Naive B cell (primary cell): ENCODE measurements around the gene ANKRD33B. TPM values are rescaled to one million over a fixed set of nuclear protein-coding genes. Genes with fewer than 3 reads are reported as not detected.

Experiments used
- ATAC-seq, 2 donors: fragments of 150-1000 bp; cut with Tn5 transposase; 2 replicates each; pipeline ENCODE4 v1.10.0; 2021; ENCODE audit warnings: low read depth in 2 of 2, mild to moderate bottlenecking in 2 of 2, moderate library complexity in 2 of 2
- DNase-seq: peaks from one replicate; pipeline ENCODE4 v3.0.0; 2022
- H3K27ac Mint-ChIP-seq, 6 donors: one replicate each; pipeline ENCODE4 v1.8.0; 2020 to 2022; ENCODE audit warnings: mild to moderate bottlenecking in 6 of 6, mixed read lengths in 6 of 6, moderate library complexity in 5 of 6, inconsistent platforms in 2 of 6
- H3K27me3 Mint-ChIP-seq, 3 donors: one replicate each; pipeline ENCODE4 v1.8.0; 2021 to 2022; ENCODE audit warnings: mixed read lengths in 3 of 3, mild to moderate bottlenecking in 1 of 3
- H3K36me3 Mint-ChIP-seq, 2 donors: one replicate each; pipeline ENCODE4 v1.8.0; 2020 to 2022; ENCODE audit warnings: mixed read lengths in 2 of 2, inconsistent platforms in 1 of 2, mild to moderate bottlenecking in 1 of 2
- H3K4me1 Mint-ChIP-seq, 3 donors: one replicate each; pipeline ENCODE4 v1.8.0; 2020 to 2022; ENCODE audit warnings: mixed read lengths in 3 of 3, inconsistent platforms in 1 of 3, mild to moderate bottlenecking in 1 of 3, moderate library complexity in 1 of 3
- H3K4me3 Mint-ChIP-seq, 8 donors: one replicate each; pipeline ENCODE4 v1.8.0; 2020 to 2022; ENCODE audit warnings: mild to moderate bottlenecking in 8 of 8, mixed read lengths in 8 of 8, moderate library complexity in 8 of 8, inconsistent platforms in 2 of 8
- H3K9me3 Mint-ChIP-seq, 7 donors: one replicate each; pipeline ENCODE4 v1.8.0; 2020 to 2022; ENCODE audit warnings: mixed read lengths in 7 of 7, mild to moderate bottlenecking in 5 of 7, inconsistent platforms in 2 of 7, moderate library complexity in 1 of 7
- polyA plus RNA-seq, 6 donors: library from polyadenylated mRNA; unstranded; fragments of 300-500 nt; fragmentation: Illumina TruSeq; gene quantifications; one replicate each; pipeline ENCODE4 v1.2.3, GENCODE V29; 2021; ENCODE audit warnings: low read depth in 6 of 6

Gene ANKRD33B
- polyA plus RNA-seq, 6 donors from 2014 or later = 1.3 to 2.7 (median 1.9) TPM

DNA sequence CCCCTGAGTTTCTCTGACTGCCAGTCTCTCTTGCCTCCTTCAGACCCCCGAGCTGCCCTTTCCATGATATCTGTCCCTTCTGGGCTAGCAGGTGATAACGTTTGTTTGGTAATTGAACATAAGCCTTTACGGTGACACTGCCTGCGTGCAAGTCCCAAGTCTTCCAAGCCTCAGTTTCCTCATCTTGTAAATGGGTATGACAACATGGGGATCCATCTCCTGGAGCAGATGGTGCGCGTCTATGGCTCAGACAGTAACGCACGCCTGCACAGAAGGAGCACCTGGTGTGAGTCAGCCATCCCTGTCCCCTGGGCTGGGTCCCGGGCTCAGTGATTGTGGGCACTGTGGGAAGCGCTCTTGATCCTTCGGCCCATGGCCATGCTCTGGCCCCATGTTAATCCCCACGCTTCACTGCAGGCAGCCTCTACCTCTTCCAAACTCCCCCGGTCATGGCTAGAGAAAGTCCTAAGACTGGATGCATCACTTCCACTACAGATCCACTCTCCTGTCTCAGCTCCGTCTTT, 111.4 kb downstream of the ANKRD33B start:
- peaks cover 14 to 17% of the 10 kb centered on the region in 2 donors for H3K36me3 Mint-ChIP-seq
- no peaks in the 10 kb centered on the region for H3K4me1 Mint-ChIP-seq
- peak overlapping the region in 1 of 8 donors; percentile 41 for H3K4me3 Mint-ChIP-seq
- H3K27ac Mint-ChIP-seq = peak overlapping the region in 1 of 6 donors; percentile 21
- ATAC-seq = no peak
- peaks cover 0 to 3% (median 0%) of the 10 kb centered on the region in 3 donors for H3K27me3 Mint-ChIP-seq
- peaks cover 0 to 11% (median 2%) of the 10 kb centered on the region in 7 donors for H3K9me3 Mint-ChIP-seq
- DNase-seq = no peak

DNA sequence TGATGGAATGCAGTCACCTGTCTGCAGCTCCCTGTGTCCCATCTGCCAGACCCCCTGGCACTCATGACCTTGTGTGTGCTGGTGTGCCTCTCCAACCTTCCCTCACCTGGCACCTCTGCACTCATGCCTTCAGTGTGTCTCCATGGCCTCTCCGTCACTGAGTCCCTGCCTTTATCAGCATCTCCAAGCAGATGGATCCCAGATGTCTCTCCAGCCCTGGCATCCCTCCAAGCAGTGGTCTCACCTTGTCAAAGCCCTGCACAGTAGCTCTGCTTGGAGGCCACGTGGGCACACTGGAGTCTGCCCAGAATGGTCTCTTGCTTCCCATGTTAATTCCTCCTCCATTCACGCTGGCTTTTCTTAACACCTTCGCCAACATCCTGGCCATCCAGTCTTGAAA, 112.4 kb downstream of the ANKRD33B start:
- H3K4me1 Mint-ChIP-seq = peaks cover 0 to 2% (median 0%) of the 10 kb centered on the region in 3 donors
- DNase-seq = no peak
- peak overlapping the region in 2 of 6 donors; percentile 66 to 84 for H3K27ac Mint-ChIP-seq
- peaks cover 21 to 25% of the 10 kb centered on the region in 2 donors for H3K36me3 Mint-ChIP-seq
- peaks cover 0 to 11% (median 2%) of the 10 kb centered on the region in 7 donors for H3K9me3 Mint-ChIP-seq
- no peak overlapping the region for H3K4me3 Mint-ChIP-seq
- ATAC-seq = no peak
- peaks cover 0 to 3% (median 0%) of the 10 kb centered on the region in 3 donors for H3K27me3 Mint-ChIP-seq

DNA sequence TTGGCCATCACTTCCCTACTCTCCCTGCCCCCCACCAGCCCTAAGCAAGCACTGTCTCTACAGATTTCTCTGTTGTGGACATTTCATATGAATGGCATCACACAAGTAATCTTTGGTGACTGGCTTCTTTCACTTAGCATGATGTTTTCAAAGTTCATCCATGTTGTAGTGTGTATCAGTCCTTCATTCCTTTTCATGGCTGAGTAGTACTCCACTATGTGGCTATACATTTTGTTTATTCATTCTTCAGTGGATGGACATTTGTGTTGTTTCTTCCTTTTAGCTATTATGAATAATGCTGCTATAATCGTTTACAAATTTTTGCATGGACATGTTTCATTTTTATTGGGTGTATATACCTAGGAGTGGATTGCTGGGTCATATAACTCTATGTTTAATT, 113.1 kb downstream of the ANKRD33B start:
- Mint-ChIP-seq H3K4me3 (no peak overlapping the region), H3K4me1 (peaks cover 0 to 2% (median 0%) of the 10 kb centered on the region in 3 donors), H3K27ac (no peak overlapping the region), H3K27me3 (peaks cover 0 to 3% (median 0%) of the 10 kb centered on the region in 3 donors), H3K9me3 (peaks cover 0 to 11% (median 2%) of the 10 kb centered on the region in 7 donors), H3K36me3 (peaks cover 21 to 25% of the 10 kb centered on the region in 2 donors)
- no peak for DNase-seq
- no peak for ATAC-seq

DNA sequence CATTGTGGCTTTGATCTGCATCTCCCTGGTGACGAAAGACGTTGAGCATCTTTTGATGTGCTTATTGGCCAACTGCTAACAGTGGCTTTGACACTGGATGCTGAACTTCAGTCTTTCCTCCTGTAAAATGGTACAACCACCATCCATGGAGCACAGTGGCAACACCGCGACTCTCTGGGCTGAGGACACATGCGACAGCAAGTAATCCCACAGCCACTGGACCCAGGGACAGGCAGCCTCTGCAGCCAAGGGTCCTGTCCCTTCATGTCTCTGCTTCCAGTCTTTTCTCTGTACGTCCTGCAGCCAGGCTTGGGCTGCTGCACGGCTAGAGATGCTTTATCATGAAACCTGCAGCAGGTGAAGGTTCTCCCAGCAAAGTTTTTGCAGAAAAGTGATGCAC, 113.7 kb downstream of the ANKRD33B start:
- no peak for DNase-seq
- Mint-ChIP-seq H3K9me3 (peaks cover 0 to 11% (median 2%) of the 10 kb centered on the region in 7 donors), H3K27ac (no peak overlapping the region), H3K4me1 (peaks cover 0 to 4% (median 2%) of the 10 kb centered on the region in 3 donors), H3K36me3 (peaks cover 25 to 26% of the 10 kb centered on the region in 2 donors), H3K4me3 (no peak overlapping the region), H3K27me3 (peaks cover 0 to 3% (median 0%) of the 10 kb centered on the region in 3 donors)
- no peak for ATAC-seq

DNA sequence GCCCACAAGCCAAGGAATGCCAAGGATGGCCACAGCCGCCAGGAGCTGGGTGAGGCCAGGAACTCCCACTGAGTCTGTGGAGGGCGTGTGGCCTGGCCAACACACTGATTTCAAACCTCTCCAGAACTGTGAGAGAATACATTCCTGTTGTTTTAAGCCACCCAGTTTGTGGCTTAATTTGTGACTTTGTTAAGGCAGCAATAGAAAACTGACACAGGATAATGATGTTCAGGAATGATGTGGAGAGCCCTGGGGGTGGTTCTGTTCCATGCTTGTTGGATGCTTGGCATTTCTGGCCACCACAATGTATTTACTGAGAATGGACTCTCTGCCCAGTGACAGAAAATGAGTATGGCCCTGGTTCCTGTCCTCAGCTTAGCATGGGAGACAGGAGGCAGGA, 114.4 kb downstream of the ANKRD33B start:
- no peak overlapping the region for H3K4me3 Mint-ChIP-seq
- H3K9me3 Mint-ChIP-seq = peaks cover 0 to 11% (median 2%) of the 10 kb centered on the region in 7 donors
- no peak for DNase-seq
- H3K27me3 Mint-ChIP-seq = peaks cover 0 to 3% (median 0%) of the 10 kb centered on the region in 3 donors
- no peak for ATAC-seq
- peaks cover 26 to 29% of the 10 kb centered on the region in 2 donors for H3K36me3 Mint-ChIP-seq
- peaks cover 0 to 4% (median 2%) of the 10 kb centered on the region in 3 donors for H3K4me1 Mint-ChIP-seq
- no peak overlapping the region for H3K27ac Mint-ChIP-seq

DNA sequence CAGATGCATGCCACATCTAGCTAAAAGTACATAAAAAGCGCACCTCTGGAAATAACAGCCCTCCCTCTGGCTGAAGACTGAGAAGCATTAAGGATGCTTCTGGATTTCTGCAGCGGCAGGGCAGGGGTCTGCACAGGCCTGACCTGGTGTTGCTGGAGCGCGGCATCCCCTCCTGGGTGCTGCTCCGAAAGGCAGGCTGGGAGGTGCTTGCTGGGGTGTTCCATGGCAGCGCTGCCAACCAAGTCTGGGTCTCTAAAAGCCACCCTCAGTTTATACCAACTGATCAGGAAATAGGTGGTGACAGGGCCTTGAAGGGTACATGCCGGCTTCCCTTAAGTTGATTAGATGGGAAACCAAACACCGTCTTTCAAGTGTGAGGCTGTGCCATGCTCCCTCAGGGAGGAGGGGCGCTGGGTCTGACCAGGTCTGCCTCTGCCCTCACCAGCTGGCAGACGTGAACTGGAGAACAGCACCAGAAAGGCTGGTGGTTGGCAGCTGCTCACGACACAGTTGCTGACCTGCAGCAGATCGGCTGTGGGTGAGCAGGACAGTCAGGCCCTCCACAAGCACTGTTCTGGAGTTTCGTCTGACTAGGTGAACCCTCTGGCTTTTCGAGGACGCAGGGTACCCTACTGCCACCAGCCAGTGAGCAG, 115.6 kb downstream of the ANKRD33B start:
- no peak for DNase-seq
- Mint-ChIP-seq H3K9me3 (peaks cover 0 to 11% (median 2%) of the 10 kb centered on the region in 7 donors), H3K36me3 (peaks cover 29% of the 10 kb centered on the region in 2 donors), H3K27me3 (no peaks in the 10 kb centered on the region), H3K4me1 (peaks cover 0 to 4% (median 2%) of the 10 kb centered on the region in 3 donors), H3K4me3 (no peak overlapping the region), H3K27ac (no peak overlapping the region)
- no peak for ATAC-seq

DNA sequence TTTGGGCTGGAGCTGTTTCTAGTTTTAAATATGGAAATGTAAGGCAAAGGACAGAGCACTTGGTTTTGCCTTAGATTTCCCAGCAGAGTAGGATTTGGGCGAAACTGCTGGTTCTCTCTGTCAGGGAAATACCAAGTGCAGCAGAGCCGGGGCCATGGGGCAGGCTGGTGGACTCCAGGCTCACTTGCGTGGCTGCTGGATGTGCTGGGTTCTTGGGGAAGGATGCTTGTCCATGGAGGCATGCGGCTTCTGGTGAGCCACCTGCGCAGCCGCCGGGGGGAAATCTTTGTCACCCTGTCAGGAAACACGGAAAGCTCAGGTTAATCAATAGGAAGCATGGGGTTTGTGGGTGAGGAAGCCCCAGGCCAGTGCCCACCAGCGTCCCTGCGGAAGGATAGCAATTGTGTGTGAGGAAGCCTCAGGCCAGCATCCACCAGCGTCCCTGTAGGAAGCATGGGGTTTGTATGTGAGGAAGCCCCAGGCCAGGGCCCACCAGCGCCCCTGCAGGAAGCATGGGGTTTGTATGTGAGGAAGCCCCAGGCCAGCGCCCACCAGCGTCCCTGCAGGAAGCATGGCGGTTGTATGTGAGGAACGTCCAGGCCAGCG, 117.1 kb downstream of the ANKRD33B start:
- H3K27me3 Mint-ChIP-seq = no peaks in the 10 kb centered on the region
- H3K36me3 Mint-ChIP-seq = peaks cover 30% of the 10 kb centered on the region in 2 donors
- no peak overlapping the region for H3K4me3 Mint-ChIP-seq
- H3K4me1 Mint-ChIP-seq = peaks cover 0 to 4% (median 2%) of the 10 kb centered on the region in 3 donors
- no peak for ATAC-seq
- DNase-seq = no peak
- peaks cover 0 to 11% (median 2%) of the 10 kb centered on the region in 7 donors for H3K9me3 Mint-ChIP-seq
- peak overlapping the region in 1 of 6 donors; percentile 69 for H3K27ac Mint-ChIP-seq

DNA sequence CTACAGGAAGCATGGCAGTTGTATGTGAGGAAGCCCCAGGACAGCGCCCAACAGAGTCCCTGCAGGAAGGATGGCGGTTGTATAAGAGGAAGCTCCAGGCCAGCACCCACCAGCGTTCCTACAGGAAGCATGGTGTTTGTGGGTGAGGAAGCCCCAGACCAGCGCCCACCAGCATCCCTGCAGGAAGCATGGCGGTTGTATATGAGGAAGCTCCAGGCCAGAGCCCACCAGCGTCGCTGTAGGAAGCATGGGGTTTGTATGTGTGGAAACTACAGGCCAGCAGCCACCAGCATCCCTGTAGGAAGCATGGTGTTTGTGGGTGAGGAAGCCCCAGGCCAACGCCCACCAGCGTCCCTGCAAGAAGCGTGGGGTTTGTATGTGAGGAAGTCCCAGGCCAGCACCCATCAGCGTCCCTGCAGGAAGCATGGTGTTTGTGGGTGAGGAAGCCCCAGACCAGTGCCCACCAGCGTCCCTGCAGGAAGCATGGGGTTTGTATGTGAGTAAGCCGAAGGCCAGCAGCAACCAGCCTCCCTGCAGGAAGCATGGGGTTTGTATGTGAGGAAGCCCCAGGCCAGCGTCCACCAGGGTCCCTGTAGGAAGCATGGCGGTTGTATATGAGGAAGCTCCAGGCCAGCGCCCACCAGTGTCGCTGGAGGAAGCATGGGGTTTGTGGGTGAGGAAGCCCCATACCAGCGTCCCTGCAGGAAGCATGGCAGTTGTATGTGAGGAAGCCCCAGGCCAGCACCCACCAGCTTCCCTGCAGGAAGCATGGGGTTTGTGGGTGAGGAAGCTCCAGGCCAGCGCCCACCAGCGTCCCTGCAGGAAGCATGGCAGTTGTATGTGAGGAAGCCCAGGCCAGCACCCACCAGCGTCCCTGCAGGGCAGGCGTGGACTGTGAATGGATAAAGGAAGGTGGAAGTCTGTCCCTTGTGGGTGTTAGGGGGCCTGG, 118.1 kb downstream of the ANKRD33B start:
- ATAC-seq (no peak), DNase-seq (no peak)
- H3K4me1 Mint-ChIP-seq = peaks cover 0 to 4% (median 2%) of the 10 kb centered on the region in 3 donors
- peaks cover 0 to 7% (median 0%) of the 10 kb centered on the region in 7 donors for H3K9me3 Mint-ChIP-seq
- no peak overlapping the region for H3K4me3 Mint-ChIP-seq
- H3K27ac Mint-ChIP-seq = peak overlapping the region in 1 of 6 donors; percentile 44
- peaks cover 33 to 35% of the 10 kb centered on the region in 2 donors for H3K36me3 Mint-ChIP-seq
- no peaks in the 10 kb centered on the region for H3K27me3 Mint-ChIP-seq

DNA sequence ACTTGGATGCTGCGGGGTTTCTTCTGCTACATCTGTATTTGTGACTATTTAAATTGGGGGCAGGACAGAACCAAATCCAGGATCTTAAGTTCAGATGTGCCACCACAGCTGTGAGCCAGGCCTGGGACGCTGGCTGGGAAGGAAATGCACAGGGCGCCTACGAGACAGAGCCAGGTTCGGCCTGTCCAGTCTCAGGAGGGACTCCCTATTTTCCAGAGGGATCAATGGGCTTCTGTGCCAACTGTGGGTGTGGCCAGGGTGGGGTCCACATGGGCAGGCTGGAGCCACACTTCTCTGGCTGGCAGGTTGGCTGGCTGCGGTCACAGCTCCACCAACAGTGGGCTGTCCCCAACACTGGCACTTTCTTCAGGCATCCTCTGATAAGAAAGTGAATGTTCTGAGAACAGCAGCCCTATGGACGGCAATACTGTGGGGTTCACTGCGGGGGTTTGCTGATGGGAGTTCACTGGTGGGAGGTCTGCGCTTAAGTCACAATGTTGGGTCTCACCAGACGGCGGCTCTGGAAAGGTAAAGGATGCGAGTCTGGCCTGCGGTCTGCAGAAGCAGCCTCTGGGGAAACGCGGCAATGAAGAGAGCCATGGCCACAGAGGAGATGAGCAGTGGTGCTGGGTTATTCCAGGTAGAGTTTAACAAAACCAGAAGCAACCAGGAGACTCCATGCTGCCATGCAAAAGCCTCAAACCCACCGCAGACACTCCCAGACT, 119.1 kb downstream of the ANKRD33B start:
- no peak overlapping the region for H3K27ac Mint-ChIP-seq
- ATAC-seq (no peak), DNase-seq (no peak)
- H3K9me3 Mint-ChIP-seq = no peaks in the 10 kb centered on the region
- H3K4me3 Mint-ChIP-seq = no peak overlapping the region
- peaks cover 0 to 4% (median 2%) of the 10 kb centered on the region in 3 donors for H3K4me1 Mint-ChIP-seq
- peaks cover 29 to 34% of the 10 kb centered on the region in 2 donors for H3K36me3 Mint-ChIP-seq
- H3K27me3 Mint-ChIP-seq = no peaks in the 10 kb centered on the region

DNA sequence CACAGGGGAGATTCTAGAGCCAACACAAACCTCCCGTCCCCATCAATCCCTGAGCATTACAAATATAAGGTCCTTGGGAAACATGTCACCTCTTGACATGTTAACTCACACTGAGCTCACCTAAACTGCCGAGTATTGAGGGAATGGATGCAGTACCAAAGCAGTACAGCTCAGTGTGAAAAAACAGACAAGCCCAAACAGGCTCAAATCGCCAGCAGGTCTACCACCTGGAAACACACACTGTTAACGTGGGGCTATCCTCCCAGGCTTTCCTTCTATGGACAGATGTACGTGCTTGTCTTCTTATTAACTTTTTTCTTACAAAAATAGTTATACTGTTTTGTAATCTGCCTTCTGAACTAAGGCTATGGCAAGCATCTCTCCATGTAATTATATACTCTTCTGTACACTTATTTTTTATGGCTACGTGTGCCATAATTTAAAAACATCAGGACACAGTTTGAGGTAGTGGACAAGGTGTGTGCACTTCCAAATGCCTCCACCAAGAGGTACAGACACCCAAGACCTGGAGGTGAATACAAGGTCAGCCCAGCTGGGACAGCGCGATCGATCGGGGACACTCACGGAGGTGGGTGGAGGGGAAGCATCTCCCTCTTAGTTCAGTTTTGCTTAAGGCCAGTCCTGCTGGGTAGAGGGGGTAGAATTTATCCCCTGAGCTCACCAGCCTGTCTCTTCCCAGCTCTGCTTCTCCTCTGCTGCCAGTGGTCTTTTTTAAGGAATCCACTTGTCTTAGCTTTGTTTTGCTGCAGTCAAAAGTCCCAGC, 120.6 kb downstream of the ANKRD33B start:
- ATAC-seq (peak in 1 of 2 donors; percentile 12), DNase-seq (no peak)
- H3K36me3 Mint-ChIP-seq = peaks cover 27 to 29% of the 10 kb centered on the region in 2 donors
- peaks cover 0 to 4% (median 2%) of the 10 kb centered on the region in 3 donors for H3K4me1 Mint-ChIP-seq
- no peaks in the 10 kb centered on the region for H3K27me3 Mint-ChIP-seq
- no peaks in the 10 kb centered on the region for H3K9me3 Mint-ChIP-seq
- H3K4me3 Mint-ChIP-seq = no peak overlapping the region
- peak overlapping the region in 2 of 6 donors; percentile 49 to 56 for H3K27ac Mint-ChIP-seq

DNA sequence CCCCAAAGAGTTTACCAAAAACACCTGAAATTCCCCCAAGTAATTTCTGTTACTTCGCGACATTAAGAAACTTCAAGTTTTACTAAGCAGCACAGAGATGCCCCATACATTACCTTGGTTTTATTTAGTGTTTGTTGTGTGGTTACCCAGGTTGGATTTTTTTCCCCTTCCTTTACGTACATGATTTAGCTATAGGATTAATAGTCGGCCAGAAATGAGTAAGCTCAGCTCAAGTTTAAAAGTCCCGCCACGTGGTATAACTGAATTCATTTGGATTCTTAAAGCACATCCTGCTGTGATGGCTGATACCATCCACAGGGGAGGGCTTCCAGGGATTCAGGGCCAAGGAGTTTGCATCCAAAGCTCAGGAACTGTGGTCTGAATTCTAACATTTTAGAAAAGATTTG, 121.2 kb downstream of the ANKRD33B start:
- Mint-ChIP-seq H3K27ac (peak overlapping the region in 1 of 6 donors; percentile 49), H3K4me1 (peaks cover 0 to 4% (median 2%) of the 10 kb centered on the region in 3 donors), H3K36me3 (peaks cover 27 to 29% of the 10 kb centered on the region in 2 donors), H3K9me3 (no peaks in the 10 kb centered on the region), H3K27me3 (no peaks in the 10 kb centered on the region), H3K4me3 (no peak overlapping the region)
- DNase-seq = no peak
- ATAC-seq = peak in 1 of 2 donors; percentile 18

DNA sequence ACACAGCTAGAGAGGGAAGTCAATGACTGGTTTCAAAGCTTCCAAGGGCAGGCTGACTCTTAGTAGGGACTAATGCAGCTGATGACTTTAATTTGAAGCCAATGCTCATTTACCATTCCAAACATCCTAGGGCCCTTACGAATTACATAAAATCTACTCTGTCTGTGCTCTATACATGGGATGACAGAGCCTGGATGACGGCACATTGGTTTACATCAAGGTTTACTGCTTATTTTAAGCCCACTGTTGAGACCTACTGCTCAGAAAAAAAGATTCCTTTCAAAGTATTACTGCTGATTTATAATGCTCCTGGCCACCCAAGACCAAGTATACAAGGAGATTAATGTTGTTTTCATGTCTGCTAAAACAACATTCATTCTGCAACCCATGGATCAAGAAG, 123.0 kb downstream of the ANKRD33B start:
- no peak overlapping the region for H3K27ac Mint-ChIP-seq
- peaks cover 19 to 21% of the 10 kb centered on the region in 2 donors for H3K36me3 Mint-ChIP-seq
- peaks cover 0 to 4% (median 0%) of the 10 kb centered on the region in 3 donors for H3K4me1 Mint-ChIP-seq
- no peaks in the 10 kb centered on the region for H3K27me3 Mint-ChIP-seq
- H3K4me3 Mint-ChIP-seq = no peak overlapping the region
- ATAC-seq (no peak), DNase-seq (no peak)
- no peaks in the 10 kb centered on the region for H3K9me3 Mint-ChIP-seq
